Dermis microvascular lymphatic vessel endothelial cell (primary cell): Measurements from ENCODE around the gene SSTR3. TPM values are rescaled to one million over a fixed set of nuclear protein-coding genes. Genes with fewer than 3 reads are reported as not detected.
A peak's percentile ranks its signal among the peaks of the same experiment; 100 is the strongest.
"Not testable (repeated sequence)": the region's sequence is repeated elsewhere in the genome, so short reads cannot be mapped to it uniquely, and the experiment has no call there.

Source experiments
- DNase-seq, 2 donors: peaks; one replicate each; pipeline versions ENCODE4 v3.0.0 to v3.0.0-alpha.2; 2010; ENCODE audit warnings: low read depth in 2 of 2
- total RNA-seq: library from RNA; depleted of rRNA; stranded (reverse); fragments of >200 nt; gene quantifications from 2 replicates; pipeline ENCODE4 v1.2.1, GENCODE V29; 2014

SSTR3 gene
- total RNA-seq, 1 donor from 2014 or later, result not detected

GRCh38 chr22:37211075-37211865, 1.0 kb downstream of the SSTR3 start:
- no peak for DNase-seq

GRCh38 chr22:37210041-37210803, 2.1 kb downstream of the SSTR3 start:
- DNase-seq, result no peak

GRCh38 chr22:37209140-37209845, 3.0 kb downstream of the SSTR3 start:
- DNase-seq, result no peak

GRCh38 chr22:37208401-37209139, 3.7 kb downstream of the SSTR3 start:
- DNase-seq, result no peak

GRCh38 chr22:37207981-37208380, 4.3 kb downstream of the SSTR3 start:
- no peak for DNase-seq

GRCh38 chr22:37206841-37207821, 5.1 kb downstream of the SSTR3 start:
- no peak for DNase-seq

GRCh38 chr22:37206118-37206840, 6.0 kb downstream of the SSTR3 start:
- DNase-seq, result no peak

GRCh38 chr22:37205046-37205445, 7.2 kb downstream of the SSTR3 start:
- DNase-seq, result no peak

GRCh38 chr22:37204045-37204655, 8.1 kb downstream of the SSTR3 start:
- no peak for DNase-seq

- DNase-seq, result no peak
Observed at GRCh38 chr22:37203354-37204044, 8.8 kb downstream of the SSTR3 start.

- DNase-seq, result no peak
Observed at GRCh38 chr22:37202716-37203115, 9.6 kb downstream of the SSTR3 start.

GRCh38 chr22:37202001-37202555, 10.2 kb downstream of the SSTR3 start:
- no peak for DNase-seq

GRCh38 chr22:37201443-37201820, 10.8 kb downstream of the SSTR3 start:
- not testable (repeated sequence) for DNase-seq

GRCh38 chr22:37199760-37200108, 12.5 kb downstream of the SSTR3 start:
- no peak for DNase-seq

GRCh38 chr22:37199103-37199759, 13.0 kb downstream of the SSTR3 start:
- DNase-seq, result peak; percentile 96 to 98

GRCh38 chr22:37198258-37199102, 13.8 kb downstream of the SSTR3 start:
- DNase-seq, result peak; percentile 69 to 79
